ENCODE measurements around the gene SPACDR. TPM values are rescaled to one million over a fixed set of nuclear protein-coding genes. Genes with fewer than 3 reads are reported as not detected.
"Not testable (repeated sequence)": the region's sequence is repeated elsewhere in the genome, so short reads cannot be mapped to it uniquely, and the experiment has no call there.

The SPACDR gene
- total RNA-seq, 1 experiment from 2014 or later, result not detected

GRCh38 chr7:100449190-100449795 is 14.8 kb downstream of the SPACDR start:
- H2AFZ ChIP-seq (ENCODE audit: low read length), result no peak overlapping the region
- H3T11ph ChIP-seq (ENCODE audit: low read length), result no peak overlapping the region
- Mint-ChIP-seq H3K4me1 (peaks cover 4 to 14% of the 10 kb centered on the region in 2 experiments), H3K27me3 (ENCODE audit: low read depth) (no peaks in the 10 kb centered on the region; the same call in 1 of the 2 replicates), H3K9me3 (no peaks in the 10 kb centered on the region), H3K4me3 (no peak overlapping the region), H3K36me3 (ENCODE audit: insufficient read depth in 1 of 3, low read depth in 3 of 3) (no peaks in the 10 kb centered on the region), H3K27ac (peak overlapping the region in 2 of 3 experiments; percentile 29 to 54; a peak in 1 of 7 replicates)
- no peak overlapping the region for H2BK20ac ChIP-seq (ENCODE audit: low read depth, low read length, poor library complexity, severe bottlenecking)
- no peaks in the 10 kb centered on the region for H3K4me1 ChIP-seq (ENCODE audit: insufficient read depth, low read length)
- H3K4ac ChIP-seq (ENCODE audit: low read depth, low read length), result no peak overlapping the region
- WGBS (ENCODE audit: extremely low coverage, insufficient read length, low lambda C conversion rate), result no CpG with 5 or more reads among the region's 13 CpGs
- no peaks in the 10 kb centered on the region for H3K23me2 ChIP-seq (ENCODE audit: insufficient read length, low read depth, low read length, poor library complexity, severe bottlenecking)
- H4K8ac ChIP-seq (replicated peaks; ENCODE audit: insufficient read length, low read depth, low read length), result no peak overlapping the region
- no peak overlapping the region for H2BK120ac ChIP-seq (ENCODE audit: low read depth, low read length, poor library complexity, severe bottlenecking)
- H3K23ac ChIP-seq (ENCODE audit: insufficient read length, low read depth, low read length), result no peak overlapping the region
- no peak overlapping the region for H2BK5ac ChIP-seq (ENCODE audit: insufficient read length, low read length)
- no peak overlapping the region for H2AK5ac ChIP-seq (ENCODE audit: insufficient read length, low read length)
- no peak overlapping the region for H4K91ac ChIP-seq (ENCODE audit: insufficient read length, low read depth, low read length)
- no peak overlapping the region for H2BK12ac ChIP-seq (ENCODE audit: insufficient read length, low read depth, low read length)
- H3K18ac ChIP-seq (ENCODE audit: insufficient read length, low read depth, low read length), result no peak overlapping the region
- no peak overlapping the region for H3K4me2 ChIP-seq (ENCODE audit: insufficient read depth, insufficient read length, low read length)
- H3K79me2 ChIP-seq (ENCODE audit: insufficient read depth, low read length), result no peaks in the 10 kb centered on the region
- H3K27me3 ChIP-seq (ENCODE audit: insufficient read depth, low read length), result no peaks in the 10 kb centered on the region
- no peak overlapping the region for H3K27ac ChIP-seq (ENCODE audit: insufficient read length, low read depth, low read length)
- H3K56ac ChIP-seq (ENCODE audit: insufficient read length, low read depth, low read length), result no peak overlapping the region
- no peak overlapping the region for H3K9ac ChIP-seq (ENCODE audit: extremely low read depth, insufficient read length, low read length)
- TF ChIP-seq CTCF (conservative IDR thresholded peaks at IDR 0.05), result no peak
- no peaks in the 10 kb centered on the region for H4K20me1 ChIP-seq (ENCODE audit: control insufficient read depth, insufficient read depth, insufficient read length)
- no peak overlapping the region for H3K14ac ChIP-seq (ENCODE audit: insufficient read depth, low read length)
- no peak overlapping the region for H4K5ac ChIP-seq (ENCODE audit: insufficient read length, low read depth, low read length)
- H3K79me1 ChIP-seq (ENCODE audit: insufficient read depth, low read depth, low read length, poor library complexity, severe bottlenecking), result no peaks in the 10 kb centered on the region
- no peak for DNase-seq
- no peak overlapping the region for H2BK15ac ChIP-seq (ENCODE audit: low read depth, low read length)
- no peaks in the 10 kb centered on the region for H3K9me3 ChIP-seq (ENCODE audit: control insufficient read depth, low read depth, low read length)

GRCh38 chr7:100447363-100447762 is 16.7 kb downstream of the SPACDR start:
- H3K18ac ChIP-seq (ENCODE audit: insufficient read length, low read depth, low read length); H3T11ph ChIP-seq (ENCODE audit: low read length); H3K9ac ChIP-seq (ENCODE audit: extremely low read depth, insufficient read length, low read length); H3K23me2 ChIP-seq (ENCODE audit: insufficient read length, low read depth, low read length, poor library complexity, severe bottlenecking); H2BK12ac ChIP-seq (ENCODE audit: insufficient read length, low read depth, low read length); H3K36me3 Mint-ChIP-seq (ENCODE audit: insufficient read depth in 1 of 3, low read depth in 3 of 3); H3K9me3 Mint-ChIP-seq; H4K5ac ChIP-seq (ENCODE audit: insufficient read length, low read depth, low read length); H2BK15ac ChIP-seq (ENCODE audit: low read depth, low read length); H3K27ac Mint-ChIP-seq; H3K4me2 ChIP-seq (ENCODE audit: insufficient read depth, insufficient read length, low read length); H3K14ac ChIP-seq (ENCODE audit: insufficient read depth, low read length); H3K27me3 Mint-ChIP-seq (ENCODE audit: low read depth); H3K27me3 ChIP-seq (ENCODE audit: insufficient read depth, low read length); H3K79me1 ChIP-seq (ENCODE audit: insufficient read depth, low read depth, low read length, poor library complexity, severe bottlenecking); H2BK20ac ChIP-seq (ENCODE audit: low read depth, low read length, poor library complexity, severe bottlenecking); H3K56ac ChIP-seq (ENCODE audit: insufficient read length, low read depth, low read length); H4K8ac ChIP-seq (replicated peaks; ENCODE audit: insufficient read length, low read depth, low read length); H3K4me1 ChIP-seq (ENCODE audit: insufficient read depth, low read length); H2AFZ ChIP-seq (ENCODE audit: low read length); H4K91ac ChIP-seq (ENCODE audit: insufficient read length, low read depth, low read length); H3K27ac ChIP-seq (ENCODE audit: insufficient read length, low read depth, low read length); H3K23ac ChIP-seq (ENCODE audit: insufficient read length, low read depth, low read length); H2BK120ac ChIP-seq (ENCODE audit: low read depth, low read length, poor library complexity, severe bottlenecking); H3K9me3 ChIP-seq (ENCODE audit: control insufficient read depth, low read depth, low read length); H3K4ac ChIP-seq (ENCODE audit: low read depth, low read length); H3K79me2 ChIP-seq (ENCODE audit: insufficient read depth, low read length); DNase-seq; H2AK5ac ChIP-seq (ENCODE audit: insufficient read length, low read length); H2BK5ac ChIP-seq (ENCODE audit: insufficient read length, low read length); H4K20me1 ChIP-seq (ENCODE audit: control insufficient read depth, insufficient read depth, insufficient read length); H3K4me3 Mint-ChIP-seq: not testable (repeated sequence)
- H3K4me1 Mint-ChIP-seq, result peaks cover 6 to 15% of the 10 kb centered on the region in 2 experiments
- no CpG with 5 or more reads among the region's 8 CpGs for WGBS (ENCODE audit: extremely low coverage, insufficient read length, low lambda C conversion rate)

Measured in H9 (cell line).